Vagina (tissue), 2 donors: ENCODE results near the gene RPL36AL.

ENCODE experiments used
- CTCF ChIP-seq, 3 experiments: fragments of 450-650 bp in 2 of 3; fragments of 200-600 bp in 1 of 3; sonication (generic) in 1 of 3; IDR thresholded peaks; one replicate each; pipeline ENCODE4 v1.5.1; 2017 to 2019; ENCODE audit warnings: antibody characterized with exemption in 3 of 3, mild to moderate bottlenecking in 2 of 3, moderate library complexity in 2 of 3
- POLR2A ChIP-seq, 2 donors: fragments of 450-650 bp; IDR thresholded peaks; one replicate each; pipeline ENCODE4 v1.6.1; 2017; ENCODE audit warnings: antibody characterized with exemption in 2 of 2, mild to moderate bottlenecking in 2 of 2, moderate library complexity in 2 of 2
- POLR2AphosphoS5 ChIP-seq, 2 donors: sonication (generic); formaldehyde crosslinking; IDR thresholded peaks; one replicate each; pipeline ENCODE4 v1.9.0; 2017; ENCODE audit warnings: antibody characterized with exemption in 2 of 2, mild to moderate bottlenecking in 2 of 2, low read depth in 1 of 2; ENCODE audit not compliant: insufficient read depth in 1 of 2

GRCh38 chr14:49622022-49622607, 1.7 kb upstream of the RPL36AL start:
- no peak for TF ChIP-seq CTCF (IDR thresholded peaks at IDR 0.05)
- TF ChIP-seq POLR2AphosphoS5 (IDR thresholded peaks at IDR 0.05; ENCODE audit: insufficient read depth in 1 of 2, low read depth in 1 of 2): no peak
- no peak for TF ChIP-seq POLR2A (IDR thresholded peaks at IDR 0.05)
